Measurements from ENCODE around the gene C12orf60. TPM values are rescaled to one million over a fixed set of nuclear protein-coding genes. Genes with fewer than 3 reads are reported as not detected.
"Not testable (repeated sequence)": the region's sequence is repeated elsewhere in the genome, so short reads cannot be mapped to it uniquely, and the experiment has no call there.

Gene C12orf60
- total RNA-seq, 1 experiment from 2014 or later = 1.8 TPM

- TF ChIP-seq, protein P1, sequence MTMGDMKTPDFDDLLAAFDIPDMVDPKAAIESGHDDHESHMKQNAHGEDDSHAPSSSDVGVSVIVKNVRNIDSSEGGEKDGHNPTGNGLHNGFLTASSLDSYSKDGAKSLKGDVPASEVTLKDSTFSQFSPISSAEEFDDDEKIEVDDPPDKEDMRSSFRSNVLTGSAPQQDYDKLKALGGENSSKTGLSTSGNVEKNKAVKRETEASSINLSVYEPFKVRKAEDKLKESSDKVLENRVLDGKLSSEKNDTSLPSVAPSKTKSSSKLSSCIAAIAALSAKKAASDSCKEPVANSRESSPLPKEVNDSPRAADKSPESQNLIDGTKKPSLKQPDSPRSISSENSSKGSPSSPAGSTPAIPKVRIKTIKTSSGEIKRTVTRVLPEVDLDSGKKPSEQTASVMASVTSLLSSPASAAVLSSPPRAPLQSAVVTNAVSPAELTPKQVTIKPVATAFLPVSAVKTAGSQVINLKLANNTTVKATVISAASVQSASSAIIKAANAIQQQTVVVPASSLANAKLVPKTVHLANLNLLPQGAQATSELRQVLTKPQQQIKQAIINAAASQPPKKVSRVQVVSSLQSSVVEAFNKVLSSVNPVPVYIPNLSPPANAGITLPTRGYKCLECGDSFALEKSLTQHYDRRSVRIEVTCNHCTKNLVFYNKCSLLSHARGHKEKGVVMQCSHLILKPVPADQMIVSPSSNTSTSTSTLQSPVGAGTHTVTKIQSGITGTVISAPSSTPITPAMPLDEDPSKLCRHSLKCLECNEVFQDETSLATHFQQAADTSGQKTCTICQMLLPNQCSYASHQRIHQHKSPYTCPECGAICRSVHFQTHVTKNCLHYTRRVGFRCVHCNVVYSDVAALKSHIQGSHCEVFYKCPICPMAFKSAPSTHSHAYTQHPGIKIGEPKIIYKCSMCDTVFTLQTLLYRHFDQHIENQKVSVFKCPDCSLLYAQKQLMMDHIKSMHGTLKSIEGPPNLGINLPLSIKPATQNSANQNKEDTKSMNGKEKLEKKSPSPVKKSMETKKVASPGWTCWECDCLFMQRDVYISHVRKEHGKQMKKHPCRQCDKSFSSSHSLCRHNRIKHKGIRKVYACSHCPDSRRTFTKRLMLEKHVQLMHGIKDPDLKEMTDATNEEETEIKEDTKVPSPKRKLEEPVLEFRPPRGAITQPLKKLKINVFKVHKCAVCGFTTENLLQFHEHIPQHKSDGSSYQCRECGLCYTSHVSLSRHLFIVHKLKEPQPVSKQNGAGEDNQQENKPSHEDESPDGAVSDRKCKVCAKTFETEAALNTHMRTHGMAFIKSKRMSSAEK (CRISPR knock-in tag; IDR thresholded peaks at IDR 0.05; ENCODE audit: borderline replicate concordance) = no peak
- TF ChIP-seq, protein P2, sequence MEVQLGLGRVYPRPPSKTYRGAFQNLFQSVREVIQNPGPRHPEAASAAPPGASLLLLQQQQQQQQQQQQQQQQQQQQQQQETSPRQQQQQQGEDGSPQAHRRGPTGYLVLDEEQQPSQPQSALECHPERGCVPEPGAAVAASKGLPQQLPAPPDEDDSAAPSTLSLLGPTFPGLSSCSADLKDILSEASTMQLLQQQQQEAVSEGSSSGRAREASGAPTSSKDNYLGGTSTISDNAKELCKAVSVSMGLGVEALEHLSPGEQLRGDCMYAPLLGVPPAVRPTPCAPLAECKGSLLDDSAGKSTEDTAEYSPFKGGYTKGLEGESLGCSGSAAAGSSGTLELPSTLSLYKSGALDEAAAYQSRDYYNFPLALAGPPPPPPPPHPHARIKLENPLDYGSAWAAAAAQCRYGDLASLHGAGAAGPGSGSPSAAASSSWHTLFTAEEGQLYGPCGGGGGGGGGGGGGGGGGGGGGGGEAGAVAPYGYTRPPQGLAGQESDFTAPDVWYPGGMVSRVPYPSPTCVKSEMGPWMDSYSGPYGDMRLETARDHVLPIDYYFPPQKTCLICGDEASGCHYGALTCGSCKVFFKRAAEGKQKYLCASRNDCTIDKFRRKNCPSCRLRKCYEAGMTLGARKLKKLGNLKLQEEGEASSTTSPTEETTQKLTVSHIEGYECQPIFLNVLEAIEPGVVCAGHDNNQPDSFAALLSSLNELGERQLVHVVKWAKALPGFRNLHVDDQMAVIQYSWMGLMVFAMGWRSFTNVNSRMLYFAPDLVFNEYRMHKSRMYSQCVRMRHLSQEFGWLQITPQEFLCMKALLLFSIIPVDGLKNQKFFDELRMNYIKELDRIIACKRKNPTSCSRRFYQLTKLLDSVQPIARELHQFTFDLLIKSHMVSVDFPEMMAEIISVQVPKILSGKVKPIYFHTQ (CRISPR knock-in tag; IDR thresholded peaks at IDR 0.05) = no peak
- TF ChIP-seq FOXK1 (CRISPR knock-in tag; IDR thresholded peaks at IDR 0.05) = no peak
- no peak for TF ChIP-seq SMAD4 (CRISPR knock-in tag; IDR thresholded peaks at IDR 0.05)
- TF ChIP-seq, protein P3, sequence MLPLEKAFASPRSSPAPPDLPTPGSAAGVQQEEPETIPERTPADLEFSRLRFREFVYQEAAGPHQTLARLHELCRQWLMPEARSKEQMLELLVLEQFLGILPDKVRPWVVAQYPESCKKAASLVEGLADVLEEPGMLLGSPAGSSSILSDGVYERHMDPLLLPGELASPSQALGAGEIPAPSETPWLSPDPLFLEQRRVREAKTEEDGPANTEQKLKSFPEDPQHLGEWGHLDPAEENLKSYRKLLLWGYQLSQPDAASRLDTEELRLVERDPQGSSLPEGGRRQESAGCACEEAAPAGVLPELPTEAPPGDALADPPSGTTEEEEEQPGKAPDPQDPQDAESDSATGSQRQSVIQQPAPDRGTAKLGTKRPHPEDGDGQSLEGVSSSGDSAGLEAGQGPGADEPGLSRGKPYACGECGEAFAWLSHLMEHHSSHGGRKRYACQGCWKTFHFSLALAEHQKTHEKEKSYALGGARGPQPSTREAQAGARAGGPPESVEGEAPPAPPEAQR (CRISPR knock-in tag; IDR thresholded peaks at IDR 0.05) = no peak
- 0 out of 2 replicates have a peak, but pooled peaks have one; percentile 20 for TF ChIP-seq SP1 (CRISPR knock-in tag; conservative IDR thresholded peaks at IDR 0.05)
- no peak for TF ChIP-seq ZNF138 (CRISPR knock-in tag; conservative IDR thresholded peaks at IDR 0.05)
Measured at GRCh38 chr12:14803011-14803829, at the start of gene C12orf60, which contains the start of gene WBP11 (continued).

DNA sequence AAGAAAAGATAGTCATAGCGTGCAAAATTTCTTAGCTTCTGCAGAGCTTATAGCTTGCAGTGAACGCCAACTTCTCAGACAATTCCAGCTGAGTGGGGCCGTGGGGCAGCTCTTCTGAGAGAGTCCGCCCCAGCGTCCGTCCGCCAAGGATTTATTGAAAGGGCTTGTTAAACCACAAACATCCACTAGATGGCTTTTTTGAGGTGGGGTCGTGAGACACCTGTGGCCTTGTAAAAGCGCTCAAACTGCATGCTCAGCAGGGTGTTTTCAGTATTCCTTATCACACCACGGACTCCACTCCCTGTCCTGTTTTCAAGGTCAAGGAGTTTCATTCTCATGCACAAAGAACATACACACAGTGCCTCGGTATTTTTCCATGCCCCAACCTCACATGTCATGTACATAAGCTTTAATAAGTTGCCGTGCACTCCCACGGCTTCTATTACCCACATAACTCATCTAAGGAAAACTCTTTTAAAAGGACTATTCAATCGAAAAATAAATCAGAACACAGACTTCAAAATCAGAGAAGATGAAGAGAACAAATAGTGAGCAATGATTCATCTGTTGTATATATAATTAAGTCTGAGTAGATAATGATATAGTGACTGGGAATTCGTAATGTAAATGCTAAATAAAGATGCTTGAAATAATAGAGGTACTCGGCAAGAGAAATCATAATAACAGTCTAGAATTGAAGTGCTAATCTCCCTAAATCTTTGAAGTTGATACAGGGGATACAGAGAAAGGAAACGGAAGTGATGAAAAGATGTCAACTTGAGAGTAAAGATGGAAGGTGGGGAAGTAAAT is 46.9 kb upstream of the C12orf60 start:
- ATAC-seq (peak; percentile 75), DNase-seq (ENCODE audit: low spot score) (peak; percentile 64)
- Mint-ChIP-seq H3K27ac (no peak overlapping the region), H3K36me3 (peaks cover 24% of the 10 kb centered on the region), H3K27me3 (ENCODE audit: low read depth) (no peaks in the 10 kb centered on the region), H3K9me3 (peaks cover 24% of the 10 kb centered on the region), H3K4me3 (no peak overlapping the region), H3K4me1 (peaks cover 16% of the 10 kb centered on the region)
- CTCF ChIA-PET = interaction anchor here (0.6 to 1.2 kb wide), 20 partner anchors 13 to 1107 kb away, joined by 3 to 21 read pairs (median 4); partner anchors contain the start of genes C12orf60 and WBP11
- POLR2A ChIA-PET = interaction anchor here (0.9 to 1.0 kb wide), 2 partner anchors 12 to 18 kb away, joined by 4 read pairs; a partner anchor contains a TSS
- TF ChIP-seq ELF4 (CRISPR knock-in tag; IDR thresholded peaks at IDR 0.05; ENCODE audit: low read depth) (no peak), CTCF (IDR thresholded peaks at IDR 0.05) (peak; percentile 62), ESRRA (CRISPR knock-in tag; IDR thresholded peaks at IDR 0.05; ENCODE audit: borderline replicate concordance) (no peak)

- Mint-ChIP-seq H3K9me3 (peaks cover 36% of the 10 kb centered on the region), H3K36me3 (peaks cover 38% of the 10 kb centered on the region), H3K4me1 (peaks cover 16% of the 10 kb centered on the region)
- POLR2A ChIA-PET; CTCF ChIA-PET; H3K27ac Mint-ChIP-seq; ATAC-seq; DNase-seq (ENCODE audit: low spot score); H3K4me3 Mint-ChIP-seq; H3K27me3 Mint-ChIP-seq (ENCODE audit: low read depth): not testable (repeated sequence)
Measured at GRCh38 chr12:14759711-14760280, 43.7 kb upstream of the C12orf60 start.
